HG03521 (cell line): Measurements from ENCODE around the gene SH3GL3.

Experiments used
- ATAC-seq: cut with Tn5 transposase; IDR thresholded peaks from one replicate; pipeline ENCODE4 v1.9.1; 2021; ENCODE audit warnings: mild to moderate bottlenecking, moderate library complexity; ENCODE audit not compliant: unreplicated experiment

The SH3GL3 gene

GRCh38 chr15:83610901-83611685 lies 164.0 kb downstream of the SH3GL3 start:
- no peak for ATAC-seq

- ATAC-seq, result no peak
Observed at GRCh38 chr15:83612226-83612625, 165.1 kb downstream of the SH3GL3 start.

- ATAC-seq, result no peak
Observed at GRCh38 chr15:83612898-83613635, 165.9 kb downstream of the SH3GL3 start.

- ATAC-seq, result no peak
Observed at GRCh38 chr15:83613714-83614113, 166.6 kb downstream of the SH3GL3 start.

- no peak for ATAC-seq
Observed at GRCh38 chr15:83616840-83617239, 169.7 kb downstream of the SH3GL3 start.

- ATAC-seq, result no peak
Observed at GRCh38 chr15:83626171-83626802, 179.1 kb downstream of the SH3GL3 start.

- no peak for ATAC-seq
Observed at GRCh38 chr15:83631534-83631933, 184.4 kb downstream of the SH3GL3 start.

GRCh38 chr15:83643201-83643600 lies 196.1 kb downstream of the SH3GL3 start:
- no peak for ATAC-seq

- ATAC-seq, result no peak
Observed at GRCh38 chr15:83644439-83644838, 197.3 kb downstream of the SH3GL3 start.

GRCh38 chr15:83650831-83651230 lies 203.7 kb downstream of the SH3GL3 start:
- no peak for ATAC-seq

GRCh38 chr15:83651541-83651940 lies 204.4 kb downstream of the SH3GL3 start:
- ATAC-seq, result no peak

GRCh38 chr15:83652626-83653204 lies 205.6 kb downstream of the SH3GL3 start:
- no peak for ATAC-seq

GRCh38 chr15:83653288-83653638 lies 206.1 kb downstream of the SH3GL3 start:
- no peak for ATAC-seq

GRCh38 chr15:83653639-83654378 lies 206.7 kb downstream of the SH3GL3 start, which contains the start of gene ADAMTSL3:
ADAMTSL3 (plus strand) TSS chr15:83654123; CDS start chr15:83655762, 1,639 bp downstream.
- ATAC-seq, result no peak

- ATAC-seq, result no peak
Observed at GRCh38 chr15:83654379-83655236, 207.5 kb downstream of the SH3GL3 start.

- no peak for ATAC-seq
Observed at GRCh38 chr15:83655237-83655616, 208.1 kb downstream of the SH3GL3 start.

GRCh38 chr15:83656192-83656591 lies 209.1 kb downstream of the SH3GL3 start:
- ATAC-seq, result no peak

GRCh38 chr15:83656943-83657528 lies 209.9 kb downstream of the SH3GL3 start:
- no peak for ATAC-seq

GRCh38 chr15:83657549-83657948 lies 210.4 kb downstream of the SH3GL3 start:
- no peak for ATAC-seq
